ENCODE data around the gene DNAJB13. TPM values are rescaled to one million over a fixed set of nuclear protein-coding genes. Genes with fewer than 3 reads are reported as not detected.

Gene DNAJB13
- total RNA-seq, 1 experiment from 2014 or later = 0.24 TPM

DNA sequence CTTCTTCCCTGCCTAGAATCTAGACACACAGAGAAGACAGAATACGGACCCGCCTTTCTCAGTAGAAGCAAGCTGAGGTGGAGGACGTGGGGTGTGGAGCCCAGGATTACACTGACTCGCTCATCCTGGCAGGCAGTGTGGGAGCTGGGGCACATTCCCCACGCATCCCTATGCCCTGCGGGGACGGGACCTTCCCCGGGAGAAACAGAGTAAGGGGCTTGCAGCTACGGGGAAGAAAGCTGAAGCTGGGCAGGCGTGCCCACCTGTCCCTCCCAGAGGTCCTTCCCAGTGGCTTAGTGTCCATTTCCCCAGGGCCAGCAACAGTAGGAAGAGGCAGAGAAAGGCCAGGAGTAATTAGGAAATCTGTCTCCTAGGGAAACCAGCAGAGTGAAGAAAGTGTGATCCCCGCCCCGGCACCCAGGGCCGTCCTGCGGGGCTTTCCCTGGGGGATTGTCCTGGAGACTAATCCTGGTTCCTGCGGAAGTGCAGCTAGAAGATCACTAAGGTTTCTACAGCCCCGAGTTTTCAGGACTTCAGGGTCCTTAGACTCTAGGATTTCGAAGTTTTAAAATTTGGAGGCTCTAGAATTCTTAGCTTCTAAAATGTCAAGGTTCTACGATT lies 7.8 kb downstream of the DNAJB13 start (continued):
- TF ChIP-seq, protein P1, sequence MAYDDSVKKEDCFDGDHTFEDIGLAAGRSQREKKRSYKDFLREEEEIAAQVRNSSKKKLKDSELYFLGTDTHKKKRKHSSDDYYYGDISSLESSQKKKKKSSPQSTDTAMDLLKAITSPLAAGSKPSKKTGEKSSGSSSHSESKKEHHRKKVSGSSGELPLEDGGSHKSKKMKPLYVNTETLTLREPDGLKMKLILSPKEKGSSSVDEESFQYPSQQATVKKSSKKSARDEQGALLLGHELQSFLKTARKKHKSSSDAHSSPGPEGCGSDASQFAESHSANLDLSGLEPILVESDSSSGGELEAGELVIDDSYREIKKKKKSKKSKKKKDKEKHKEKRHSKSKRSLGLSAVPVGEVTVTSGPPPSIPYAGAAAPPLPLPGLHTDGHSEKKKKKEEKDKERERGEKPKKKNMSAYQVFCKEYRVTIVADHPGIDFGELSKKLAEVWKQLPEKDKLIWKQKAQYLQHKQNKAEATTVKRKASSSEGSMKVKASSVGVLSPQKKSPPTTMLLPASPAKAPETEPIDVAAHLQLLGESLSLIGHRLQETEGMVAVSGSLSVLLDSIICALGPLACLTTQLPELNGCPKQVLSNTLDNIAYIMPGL (CRISPR knock-in tag; IDR thresholded peaks at IDR 0.05) = no peak
- TF ChIP-seq, protein P2, sequence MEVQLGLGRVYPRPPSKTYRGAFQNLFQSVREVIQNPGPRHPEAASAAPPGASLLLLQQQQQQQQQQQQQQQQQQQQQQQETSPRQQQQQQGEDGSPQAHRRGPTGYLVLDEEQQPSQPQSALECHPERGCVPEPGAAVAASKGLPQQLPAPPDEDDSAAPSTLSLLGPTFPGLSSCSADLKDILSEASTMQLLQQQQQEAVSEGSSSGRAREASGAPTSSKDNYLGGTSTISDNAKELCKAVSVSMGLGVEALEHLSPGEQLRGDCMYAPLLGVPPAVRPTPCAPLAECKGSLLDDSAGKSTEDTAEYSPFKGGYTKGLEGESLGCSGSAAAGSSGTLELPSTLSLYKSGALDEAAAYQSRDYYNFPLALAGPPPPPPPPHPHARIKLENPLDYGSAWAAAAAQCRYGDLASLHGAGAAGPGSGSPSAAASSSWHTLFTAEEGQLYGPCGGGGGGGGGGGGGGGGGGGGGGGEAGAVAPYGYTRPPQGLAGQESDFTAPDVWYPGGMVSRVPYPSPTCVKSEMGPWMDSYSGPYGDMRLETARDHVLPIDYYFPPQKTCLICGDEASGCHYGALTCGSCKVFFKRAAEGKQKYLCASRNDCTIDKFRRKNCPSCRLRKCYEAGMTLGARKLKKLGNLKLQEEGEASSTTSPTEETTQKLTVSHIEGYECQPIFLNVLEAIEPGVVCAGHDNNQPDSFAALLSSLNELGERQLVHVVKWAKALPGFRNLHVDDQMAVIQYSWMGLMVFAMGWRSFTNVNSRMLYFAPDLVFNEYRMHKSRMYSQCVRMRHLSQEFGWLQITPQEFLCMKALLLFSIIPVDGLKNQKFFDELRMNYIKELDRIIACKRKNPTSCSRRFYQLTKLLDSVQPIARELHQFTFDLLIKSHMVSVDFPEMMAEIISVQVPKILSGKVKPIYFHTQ (CRISPR knock-in tag; IDR thresholded peaks at IDR 0.05) = no peak
- TF ChIP-seq, protein P3, sequence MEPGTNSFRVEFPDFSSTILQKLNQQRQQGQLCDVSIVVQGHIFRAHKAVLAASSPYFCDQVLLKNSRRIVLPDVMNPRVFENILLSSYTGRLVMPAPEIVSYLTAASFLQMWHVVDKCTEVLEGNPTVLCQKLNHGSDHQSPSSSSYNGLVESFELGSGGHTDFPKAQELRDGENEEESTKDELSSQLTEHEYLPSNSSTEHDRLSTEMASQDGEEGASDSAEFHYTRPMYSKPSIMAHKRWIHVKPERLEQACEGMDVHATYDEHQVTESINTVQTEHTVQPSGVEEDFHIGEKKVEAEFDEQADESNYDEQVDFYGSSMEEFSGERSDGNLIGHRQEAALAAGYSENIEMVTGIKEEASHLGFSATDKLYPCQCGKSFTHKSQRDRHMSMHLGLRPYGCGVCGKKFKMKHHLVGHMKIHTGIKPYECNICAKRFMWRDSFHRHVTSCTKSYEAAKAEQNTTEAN (CRISPR knock-in tag; IDR thresholded peaks at IDR 0.05) = no peak
- TF ChIP-seq JAZF1 (CRISPR knock-in tag; IDR thresholded peaks at IDR 0.05) = no peak
- TF ChIP-seq, protein P4, sequence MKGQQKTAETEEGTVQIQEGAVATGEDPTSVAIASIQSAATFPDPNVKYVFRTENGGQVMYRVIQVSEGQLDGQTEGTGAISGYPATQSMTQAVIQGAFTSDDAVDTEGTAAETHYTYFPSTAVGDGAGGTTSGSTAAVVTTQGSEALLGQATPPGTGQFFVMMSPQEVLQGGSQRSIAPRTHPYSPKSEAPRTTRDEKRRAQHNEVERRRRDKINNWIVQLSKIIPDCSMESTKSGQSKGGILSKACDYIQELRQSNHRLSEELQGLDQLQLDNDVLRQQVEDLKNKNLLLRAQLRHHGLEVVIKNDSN (CRISPR knock-in tag; IDR thresholded peaks at IDR 0.05) = no peak
- no peak for TF ChIP-seq ZBTB21 (CRISPR knock-in tag; IDR thresholded peaks at IDR 0.05; ENCODE audit: borderline replicate concordance)

DNA sequence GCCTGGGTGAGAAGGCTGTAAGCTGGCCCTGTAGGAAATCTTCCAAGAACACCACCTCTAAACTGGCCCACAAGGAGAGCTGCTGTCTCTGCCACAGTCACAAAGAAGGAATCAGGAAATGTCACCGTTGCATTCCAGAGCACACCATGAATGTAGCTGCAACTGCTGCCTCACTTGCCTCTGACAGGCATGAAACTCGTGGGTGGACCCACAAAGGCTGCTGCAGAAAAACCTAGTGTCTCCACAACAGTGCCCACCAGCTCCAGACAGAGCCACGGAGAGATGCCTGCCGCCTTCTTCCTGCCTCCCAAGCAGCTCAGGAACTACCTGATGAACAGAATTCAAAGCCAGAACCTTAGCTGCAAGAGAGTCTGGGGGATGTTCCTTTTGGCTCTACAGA lies 10.5 kb downstream of the DNAJB13 start:
- no peaks in the 10 kb centered on the region for H3K9me3 Mint-ChIP-seq
- POLR2A ChIA-PET = no interaction called here
- no peak overlapping the region for H3K4me3 Mint-ChIP-seq
- DNase-seq (ENCODE audit: low spot score) (no peak), ATAC-seq (no peak)
- peaks cover 27% of the 10 kb centered on the region for H3K27me3 Mint-ChIP-seq (ENCODE audit: low read depth)
- peaks cover 15% of the 10 kb centered on the region for H3K4me1 Mint-ChIP-seq
- H3K36me3 Mint-ChIP-seq = no peaks in the 10 kb centered on the region
- H3K27ac Mint-ChIP-seq = no peak overlapping the region
- CTCF ChIA-PET = interaction anchor here (0.6 kb wide), 1 partner anchor 81 kb away, joined by 5 read pairs; no protein-coding TSS in a partner anchor
- no peak for TF ChIP-seq RORB (CRISPR knock-in tag; IDR thresholded peaks at IDR 0.05)
- TF ChIP-seq, protein P5, sequence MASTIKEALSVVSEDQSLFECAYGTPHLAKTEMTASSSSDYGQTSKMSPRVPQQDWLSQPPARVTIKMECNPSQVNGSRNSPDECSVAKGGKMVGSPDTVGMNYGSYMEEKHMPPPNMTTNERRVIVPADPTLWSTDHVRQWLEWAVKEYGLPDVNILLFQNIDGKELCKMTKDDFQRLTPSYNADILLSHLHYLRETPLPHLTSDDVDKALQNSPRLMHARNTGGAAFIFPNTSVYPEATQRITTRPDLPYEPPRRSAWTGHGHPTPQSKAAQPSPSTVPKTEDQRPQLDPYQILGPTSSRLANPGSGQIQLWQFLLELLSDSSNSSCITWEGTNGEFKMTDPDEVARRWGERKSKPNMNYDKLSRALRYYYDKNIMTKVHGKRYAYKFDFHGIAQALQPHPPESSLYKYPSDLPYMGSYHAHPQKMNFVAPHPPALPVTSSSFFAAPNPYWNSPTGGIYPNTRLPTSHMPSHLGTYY (CRISPR knock-in tag; IDR thresholded peaks at IDR 0.05) = no peak
- TF ChIP-seq ZNF138 (CRISPR knock-in tag; conservative IDR thresholded peaks at IDR 0.05) = no peak
- TF ChIP-seq, protein P2 (CRISPR knock-in tag; IDR thresholded peaks at IDR 0.05) = no peak
- TF ChIP-seq, protein P6, sequence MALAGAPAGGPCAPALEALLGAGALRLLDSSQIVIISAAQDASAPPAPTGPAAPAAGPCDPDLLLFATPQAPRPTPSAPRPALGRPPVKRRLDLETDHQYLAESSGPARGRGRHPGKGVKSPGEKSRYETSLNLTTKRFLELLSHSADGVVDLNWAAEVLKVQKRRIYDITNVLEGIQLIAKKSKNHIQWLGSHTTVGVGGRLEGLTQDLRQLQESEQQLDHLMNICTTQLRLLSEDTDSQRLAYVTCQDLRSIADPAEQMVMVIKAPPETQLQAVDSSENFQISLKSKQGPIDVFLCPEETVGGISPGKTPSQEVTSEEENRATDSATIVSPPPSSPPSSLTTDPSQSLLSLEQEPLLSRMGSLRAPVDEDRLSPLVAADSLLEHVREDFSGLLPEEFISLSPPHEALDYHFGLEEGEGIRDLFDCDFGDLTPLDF (CRISPR knock-in tag; IDR thresholded peaks at IDR 0.05) = no peak
- TF ChIP-seq SOX15 (CRISPR knock-in tag; IDR thresholded peaks at IDR 0.05) = no peak
- no peak for TF ChIP-seq SP1 (CRISPR knock-in tag; conservative IDR thresholded peaks at IDR 0.05)
- no peak for TF ChIP-seq ESRRA (CRISPR knock-in tag; IDR thresholded peaks at IDR 0.05; ENCODE audit: borderline replicate concordance)
- TF ChIP-seq, protein P7, sequence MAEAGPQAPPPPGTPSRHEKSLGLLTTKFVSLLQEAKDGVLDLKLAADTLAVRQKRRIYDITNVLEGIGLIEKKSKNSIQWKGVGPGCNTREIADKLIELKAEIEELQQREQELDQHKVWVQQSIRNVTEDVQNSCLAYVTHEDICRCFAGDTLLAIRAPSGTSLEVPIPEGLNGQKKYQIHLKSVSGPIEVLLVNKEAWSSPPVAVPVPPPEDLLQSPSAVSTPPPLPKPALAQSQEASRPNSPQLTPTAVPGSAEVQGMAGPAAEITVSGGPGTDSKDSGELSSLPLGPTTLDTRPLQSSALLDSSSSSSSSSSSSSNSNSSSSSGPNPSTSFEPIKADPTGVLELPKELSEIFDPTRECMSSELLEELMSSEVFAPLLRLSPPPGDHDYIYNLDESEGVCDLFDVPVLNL (CRISPR knock-in tag; IDR thresholded peaks at IDR 0.05; ENCODE audit: borderline replicate concordance, low read depth) = no peak
- TF ChIP-seq NR3C1 (CRISPR knock-in tag; conservative IDR thresholded peaks at IDR 0.05; ENCODE audit: low read depth) = no peak
- no peak for TF ChIP-seq GRHL2 (CRISPR knock-in tag; IDR thresholded peaks at IDR 0.05; ENCODE audit: insufficient replicate concordance, severe bottlenecking)
- TF ChIP-seq, protein P4 (CRISPR knock-in tag; IDR thresholded peaks at IDR 0.05) = no peak
- TF ChIP-seq JUN (CRISPR knock-in tag; IDR thresholded peaks at IDR 0.05) = no peak

Measured in WTC11 (cell line).